Esophagus muscularis mucosa (tissue), 4 donors: ENCODE results near the gene CREB3L2. TPM values are rescaled to one million over a fixed set of nuclear protein-coding genes. Genes with fewer than 3 reads are reported as not detected.

Source experiments
- DNase-seq: peaks from one replicate; pipeline ENCODE4 v3.0.0-alpha.2; 2017; ENCODE audit errors: extremely low spot score
- H3K27ac ChIP-seq, 4 donors: fragments of 200-600 bp; sonication (generic); replicated peaks in 1 of 4; 1 replicate in 3 of 4; 2 replicates in 1 of 4; pipeline ENCODE4 v1.5.1; 2016 to 2019; ENCODE audit warnings: mild to moderate bottlenecking in 1 of 4
- H3K27me3 ChIP-seq, 4 donors: fragments of 200-600 bp; sonication (generic); one replicate each; pipeline versions ENCODE4 v1.5.1 to v1.6.0; 2016 to 2019
- H3K36me3 ChIP-seq, 4 donors: fragments of 200-600 bp; sonication (generic); one replicate each; pipeline ENCODE4 v1.5.1; 2016 to 2019
- H3K4me1 ChIP-seq, 4 donors: fragments of 200-600 bp; sonication (generic); one replicate each; pipeline ENCODE4 v1.5.1; 2016 to 2019
- H3K4me3 ChIP-seq, 4 donors: fragments of 200-600 bp; sonication (generic); 1 replicate in 2 of 4; 2 replicates in 2 of 4; pipeline ENCODE4 v1.5.1; 2016 to 2019; ENCODE audit warnings: mild to moderate bottlenecking in 4 of 4, moderate library complexity in 1 of 4
- H3K9me3 ChIP-seq, 4 donors: fragments of 200-600 bp; sonication (generic); 1 replicate in 3 of 4; 2 replicates in 1 of 4; pipeline ENCODE4 v1.5.1; 2016 to 2019
- CTCF ChIP-seq, 3 experiments: fragments of 200-600 bp in 2 of 3; fragments of 450-650 bp in 1 of 3; sonication (generic) in 2 of 3; IDR thresholded peaks; one replicate each; pipeline ENCODE4 v1.5.1; 2017 to 2019; ENCODE audit warnings: antibody characterized with exemption in 3 of 3, mild to moderate bottlenecking in 2 of 3, moderate library complexity in 1 of 3
- EP300 ChIP-seq: sonication (generic); formaldehyde crosslinking; IDR thresholded peaks from one replicate; pipeline ENCODE4 v1.6.1; 2017; ENCODE audit warnings: antibody characterized with exemption
- POLR2A ChIP-seq: fragments of 450-650 bp; IDR thresholded peaks from one replicate; pipeline ENCODE4 v1.6.1; 2017; ENCODE audit warnings: antibody characterized with exemption, moderate library complexity, mild to moderate bottlenecking, low read depth
- POLR2AphosphoS5 ChIP-seq, 2 donors: sonication (generic); formaldehyde crosslinking; IDR thresholded peaks; one replicate each; pipeline ENCODE4 v1.6.1; 2017; ENCODE audit warnings: antibody characterized with exemption in 2 of 2
- WGBS: methylation state at CpG from one replicate; pipeline ENCODE4 v1.1.5; 2018; 5-methylcytosine and 5-hydroxymethylcytosine counted together
- intact Hi-C: fragments of 100-400 bp; cut with DNase I; formaldehyde crosslinking; loops from one replicate; pipeline ENCODE4 v1.15.1; 2023
- total RNA-seq, 4 donors: library from RNA; depleted of rRNA; stranded (reverse); fragments of >200 nt; gene quantifications; one replicate each; pipeline versions ENCODE4 v1.1.0 to v1.2.1, GENCODE V29; 2016

CREB3L2 gene
- total RNA-seq, 4 donors from 2014 or later, result 29.2 to 43.4 (median 37.1) TPM

GRCh38 chr7:138004936-138005335, 3.0 kb upstream of the CREB3L2 start:
- TF ChIP-seq EP300, result no peak
- TF ChIP-seq POLR2A, result no peak
- TF ChIP-seq CTCF (IDR thresholded peaks at IDR 0.05), result no peak
- no peak for TF ChIP-seq POLR2AphosphoS5 (IDR thresholded peaks at IDR 0.05)
- H3K4me3 ChIP-seq, result no peak overlapping the region
- H3K4me1 ChIP-seq, result peaks cover 8 to 24% (median 14%) of the 10 kb centered on the region in 4 donors
- 68% methylated on average over 4 of the region's 4 CpGs for WGBS
- H3K9me3 ChIP-seq, result no peaks in the 10 kb centered on the region
- no peak overlapping the region for H3K27ac ChIP-seq
- H3K27me3 ChIP-seq, result no peaks in the 10 kb centered on the region
- intact Hi-C loops, result loop anchor here (5.0 kb wide), 1 partner anchor 73 kb away; no protein-coding TSS in a partner anchor
- DNase-seq, result no peak
- no peaks in the 10 kb centered on the region for H3K36me3 ChIP-seq

- Histone ChIP-seq H3K4me1 (peaks cover 17 to 32% (median 23%) of the 10 kb centered on the region in 4 donors), H3K9me3 (no peaks in the 10 kb centered on the region), H3K27ac (no peak overlapping the region), H3K27me3 (no peaks in the 10 kb centered on the region), H3K4me3 (no peak overlapping the region), H3K36me3 (no peaks in the 10 kb centered on the region)
- intact Hi-C loops, result loop anchor here (5.0 kb wide), 1 partner anchor 72 kb away; no protein-coding TSS in a partner anchor
- no peak for DNase-seq
- TF ChIP-seq CTCF (IDR thresholded peaks at IDR 0.05), result no peak
- TF ChIP-seq POLR2AphosphoS5 (IDR thresholded peaks at IDR 0.05), result no peak
- no peak for TF ChIP-seq POLR2A
- 92% methylated on average over 4 of the region's 4 CpGs for WGBS
These were observed 2.2 kb upstream of the CREB3L2 start for GRCh38 chr7:138004046-138004445.

GRCh38 chr7:138002828-138003189, 923 bp upstream of the CREB3L2 start:
- Histone ChIP-seq H3K4me3 (peak overlapping the region in 2 of 4 donors; percentile 1 to 92), H3K36me3 (no peaks in the 10 kb centered on the region), H3K4me1 (peaks cover 22 to 40% (median 30%) of the 10 kb centered on the region in 4 donors), H3K9me3 (no peaks in the 10 kb centered on the region), H3K27me3 (no peaks in the 10 kb centered on the region), H3K27ac (peak overlapping the region in 1 of 4 donors; percentile 32)
- intact Hi-C loops, result loop anchor here (5.0 kb wide), 1 partner anchor 71 kb away; no protein-coding TSS in a partner anchor
- TF ChIP-seq POLR2AphosphoS5 (IDR thresholded peaks at IDR 0.05) (no peak), CTCF (IDR thresholded peaks at IDR 0.05) (no peak), EP300 (no peak), POLR2A (no peak)
- WGBS, result 66% methylated on average over 6 of the region's 6 CpGs
- DNase-seq, result no peak

DNA sequence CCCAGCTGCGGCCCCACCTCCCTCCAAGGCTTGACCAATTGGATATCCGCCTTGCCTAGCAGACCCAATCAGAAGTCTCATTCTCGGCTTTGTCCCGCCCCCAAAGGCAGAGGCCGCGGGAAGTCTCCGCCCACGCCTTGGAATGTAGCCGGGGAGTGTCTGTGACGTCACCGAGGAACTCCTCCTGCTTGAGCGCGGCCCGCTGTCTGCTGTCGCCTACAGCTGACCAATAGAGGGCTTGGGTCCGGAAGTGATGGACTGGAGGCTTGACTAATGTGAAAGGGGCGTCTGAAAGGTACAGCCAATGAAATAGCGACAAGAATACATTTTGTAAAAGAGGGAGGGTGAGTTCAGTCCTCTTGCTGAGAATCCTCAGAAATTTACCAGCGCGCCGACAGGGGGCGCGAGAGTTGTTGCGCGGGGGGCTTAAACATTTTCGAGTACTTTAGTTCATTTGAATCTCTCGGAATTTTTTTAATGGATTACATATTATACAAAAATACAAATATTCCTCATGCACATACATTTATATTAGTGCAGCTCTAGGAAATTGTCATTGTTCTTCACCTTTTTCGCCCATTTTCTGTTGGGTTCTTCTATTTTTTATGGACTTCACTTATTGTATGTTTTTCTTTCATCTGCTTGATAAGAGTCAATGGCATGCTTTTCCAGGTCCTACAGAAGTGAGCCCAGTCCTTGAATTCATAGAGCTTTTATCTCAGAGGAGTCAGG, 376 bp upstream of the CREB3L2 start:
- peak overlapping the region; percentile 73 to 95 (median 86) for H3K4me3 ChIP-seq
- TF ChIP-seq EP300 (no peak), POLR2A (no peak), CTCF (IDR thresholded peaks at IDR 0.05) (peak; percentile 87 to 92 (median 90)), POLR2AphosphoS5 (IDR thresholded peaks at IDR 0.05) (peak in 1 of 2 donors; percentile 87)
- H3K27ac ChIP-seq, result peak overlapping the region; percentile 93 to 98 (median 94)
- 3% methylated on average over 22 of the region's 28 CpGs for WGBS
- H3K36me3 ChIP-seq, result no peaks in the 10 kb centered on the region
- H3K9me3 ChIP-seq, result no peaks in the 10 kb centered on the region
- H3K27me3 ChIP-seq, result no peaks in the 10 kb centered on the region
- intact Hi-C loops, result loop anchor here (5.0 kb wide), 1 partner anchor 70 kb away; no protein-coding TSS in a partner anchor
- DNase-seq, result peak; percentile 100
- peaks cover 22 to 45% (median 36%) of the 10 kb centered on the region in 4 donors for H3K4me1 ChIP-seq
